Measurements from ENCODE around the gene RAB9B. TPM values are rescaled to one million over a fixed set of nuclear protein-coding genes. Genes with fewer than 3 reads are reported as not detected.

RAB9B gene
- total and polyA plus RNA-seq, 2 donors (not counting 1 experiment from before 2014, with no cell fraction given) = 0.50 to 0.90 TPM

- no peaks in the 10 kb centered on the region for H4K20me1 ChIP-seq (ENCODE audit: control insufficient read depth, extremely low read depth, insufficient read depth, low read length)
- H3K4me2 ChIP-seq (ENCODE audit: extremely low read depth, insufficient read depth, low read length) = peak overlapping the region; percentile 75
- H2AFZ ChIP-seq (ENCODE audit: low read length) = no peak overlapping the region
- no peaks in the 10 kb centered on the region for H3K36me3 ChIP-seq (ENCODE audit: control insufficient read depth, insufficient read depth, low read length)
- H3K9me3 ChIP-seq (ENCODE audit: control insufficient read depth, insufficient read depth, low read depth, low read length) = no peaks in the 10 kb centered on the region
- H3K79me2 ChIP-seq (ENCODE audit: control insufficient read depth, insufficient read depth, low read length) = no peaks in the 10 kb centered on the region
- peaks cover 2% of the 10 kb centered on the region for H3K27me3 ChIP-seq (ENCODE audit: control insufficient read depth, insufficient read depth, low read length)
- TF ChIP-seq EZH2 (IDR thresholded peaks at IDR 0.05; ENCODE audit: low read length, missing control alignments) (no peak), CTCF (conservative IDR thresholded peaks at IDR 0.05 in 1 of 2, IDR thresholded peaks at IDR 0.05 in 1 of 2; ENCODE audit: low read depth in 1 of 2, low read length in 2 of 2) (no peak)
- H3K4me1 ChIP-seq (ENCODE audit: control insufficient read depth, extremely low read depth, insufficient read depth, low read length) = peaks cover 4% of the 10 kb centered on the region
- no peak overlapping the region for H3K9ac ChIP-seq (ENCODE audit: insufficient read depth, low read length)
- H3K4me3 ChIP-seq (replicated peaks in 1 of 4; ENCODE audit: control extremely low read depth in 1 of 4, insufficient read depth in 1 of 4, low read depth in 3 of 4, low read length in 4 of 4) = peak overlapping the region; percentile 28 to 52 (median 36)
- H3K27ac ChIP-seq (ENCODE audit: insufficient read depth, low read length) = peak overlapping the region; percentile 67
- DNase-seq (ENCODE audit: low read depth in 2 of 2) = peak; percentile 77 to 85
These were observed 39.0 kb downstream of the RAB9B start for GRCh38 chrX:103792916-103793544.

- H3K27ac ChIP-seq (ENCODE audit: insufficient read depth, low read length) = no peak overlapping the region
- H3K4me2 ChIP-seq (ENCODE audit: extremely low read depth, insufficient read depth, low read length) = no peak overlapping the region
- H3K9ac ChIP-seq (ENCODE audit: insufficient read depth, low read length) = no peak overlapping the region
- TF ChIP-seq CTCF (conservative IDR thresholded peaks at IDR 0.05 in 1 of 2, IDR thresholded peaks at IDR 0.05 in 1 of 2; ENCODE audit: low read depth in 1 of 2, low read length in 2 of 2) = no peak
- no peak for TF ChIP-seq EZH2 (IDR thresholded peaks at IDR 0.05; ENCODE audit: low read length, missing control alignments)
- DNase-seq (ENCODE audit: low read depth in 2 of 2) = peak in 1 of 2 donors; percentile 44
- no peaks in the 10 kb centered on the region for H3K9me3 ChIP-seq (ENCODE audit: control insufficient read depth, insufficient read depth, low read depth, low read length)
- no peaks in the 10 kb centered on the region for H3K36me3 ChIP-seq (ENCODE audit: control insufficient read depth, insufficient read depth, low read length)
- H3K27me3 ChIP-seq (ENCODE audit: control insufficient read depth, insufficient read depth, low read length) = peaks cover 2% of the 10 kb centered on the region
- H3K79me2 ChIP-seq (ENCODE audit: control insufficient read depth, insufficient read depth, low read length) = no peaks in the 10 kb centered on the region
- H3K4me3 ChIP-seq (replicated peaks in 1 of 4; ENCODE audit: control extremely low read depth in 1 of 4, insufficient read depth in 1 of 4, low read depth in 3 of 4, low read length in 4 of 4) = no peak overlapping the region
- no peaks in the 10 kb centered on the region for H4K20me1 ChIP-seq (ENCODE audit: control insufficient read depth, extremely low read depth, insufficient read depth, low read length)
- H3K4me1 ChIP-seq (ENCODE audit: control insufficient read depth, extremely low read depth, insufficient read depth, low read length) = peaks cover 4% of the 10 kb centered on the region
- H2AFZ ChIP-seq (ENCODE audit: low read length) = no peak overlapping the region
These were observed 40.1 kb downstream of the RAB9B start for GRCh38 chrX:103791826-103792485.

- no peak overlapping the region for H3K4me2 ChIP-seq (ENCODE audit: extremely low read depth, insufficient read depth, low read length)
- peaks cover 4% of the 10 kb centered on the region for H3K4me1 ChIP-seq (ENCODE audit: control insufficient read depth, extremely low read depth, insufficient read depth, low read length)
- H3K4me3 ChIP-seq (replicated peaks in 1 of 4; ENCODE audit: control extremely low read depth in 1 of 4, insufficient read depth in 1 of 4, low read depth in 3 of 4, low read length in 4 of 4) = no peak overlapping the region
- H4K20me1 ChIP-seq (ENCODE audit: control insufficient read depth, extremely low read depth, insufficient read depth, low read length) = no peaks in the 10 kb centered on the region
- no peak overlapping the region for H3K9ac ChIP-seq (ENCODE audit: insufficient read depth, low read length)
- peak in 1 of 2 donors; percentile 16 for DNase-seq (ENCODE audit: low read depth in 2 of 2)
- H3K9me3 ChIP-seq (ENCODE audit: control insufficient read depth, insufficient read depth, low read depth, low read length) = no peaks in the 10 kb centered on the region
- no peaks in the 10 kb centered on the region for H3K36me3 ChIP-seq (ENCODE audit: control insufficient read depth, insufficient read depth, low read length)
- TF ChIP-seq CTCF (conservative IDR thresholded peaks at IDR 0.05 in 1 of 2, IDR thresholded peaks at IDR 0.05 in 1 of 2; ENCODE audit: low read depth in 1 of 2, low read length in 2 of 2) (no peak), EZH2 (IDR thresholded peaks at IDR 0.05; ENCODE audit: low read length, missing control alignments) (no peak)
- no peaks in the 10 kb centered on the region for H3K79me2 ChIP-seq (ENCODE audit: control insufficient read depth, insufficient read depth, low read length)
- H3K27me3 ChIP-seq (ENCODE audit: control insufficient read depth, insufficient read depth, low read length) = peaks cover 2% of the 10 kb centered on the region
- H3K27ac ChIP-seq (ENCODE audit: insufficient read depth, low read length) = no peak overlapping the region
- H2AFZ ChIP-seq (ENCODE audit: low read length) = no peak overlapping the region
These were observed 40.8 kb downstream of the RAB9B start for GRCh38 chrX:103791228-103791627.
